ENCODE measurements around the gene BCL7A.

Gene BCL7A

DNA sequence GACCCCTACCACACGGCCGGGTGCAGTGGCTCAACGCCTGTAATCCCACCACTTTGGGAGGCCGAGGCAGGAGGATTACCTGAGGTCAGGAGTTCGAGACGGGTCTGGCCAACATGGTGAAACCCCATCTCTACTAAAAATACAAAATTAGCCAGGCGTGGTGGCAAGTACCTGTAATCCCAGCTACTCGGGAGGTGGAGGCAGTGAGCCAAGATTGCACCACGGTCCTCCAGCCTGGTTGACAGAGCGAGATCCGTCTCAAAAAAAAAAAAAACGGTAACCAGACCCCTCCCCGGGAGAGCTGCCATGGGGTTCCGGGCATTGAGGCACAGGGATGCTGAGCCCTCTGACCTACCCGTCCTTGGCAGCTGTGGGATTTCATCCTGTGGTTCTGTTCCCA, 21.8 kb downstream of the BCL7A start:
- no peak overlapping the region for H3K4me3 ChIP-seq (ENCODE audit: low read depth, low read length)
- in situ Hi-C loops (cut with HindIII; ENCODE audit: low sequenced_read_pairs): no loop called here
- TF ChIP-seq, protein P1, sequence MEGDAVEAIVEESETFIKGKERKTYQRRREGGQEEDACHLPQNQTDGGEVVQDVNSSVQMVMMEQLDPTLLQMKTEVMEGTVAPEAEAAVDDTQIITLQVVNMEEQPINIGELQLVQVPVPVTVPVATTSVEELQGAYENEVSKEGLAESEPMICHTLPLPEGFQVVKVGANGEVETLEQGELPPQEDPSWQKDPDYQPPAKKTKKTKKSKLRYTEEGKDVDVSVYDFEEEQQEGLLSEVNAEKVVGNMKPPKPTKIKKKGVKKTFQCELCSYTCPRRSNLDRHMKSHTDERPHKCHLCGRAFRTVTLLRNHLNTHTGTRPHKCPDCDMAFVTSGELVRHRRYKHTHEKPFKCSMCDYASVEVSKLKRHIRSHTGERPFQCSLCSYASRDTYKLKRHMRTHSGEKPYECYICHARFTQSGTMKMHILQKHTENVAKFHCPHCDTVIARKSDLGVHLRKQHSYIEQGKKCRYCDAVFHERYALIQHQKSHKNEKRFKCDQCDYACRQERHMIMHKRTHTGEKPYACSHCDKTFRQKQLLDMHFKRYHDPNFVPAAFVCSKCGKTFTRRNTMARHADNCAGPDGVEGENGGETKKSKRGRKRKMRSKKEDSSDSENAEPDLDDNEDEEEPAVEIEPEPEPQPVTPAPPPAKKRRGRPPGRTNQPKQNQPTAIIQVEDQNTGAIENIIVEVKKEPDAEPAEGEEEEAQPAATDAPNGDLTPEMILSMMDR (IDR thresholded peaks at IDR 0.05; ENCODE audit: low read depth, low read length, missing control alignments): no peak
- no peak for DNase-seq (ENCODE audit: low read depth)

GRCh38 chr12:122045262-122045661, 23.6 kb downstream of the BCL7A start:
- TF ChIP-seq, protein P1 (IDR thresholded peaks at IDR 0.05; ENCODE audit: low read depth, low read length, missing control alignments): no peak
- no peak overlapping the region for H3K4me3 ChIP-seq (ENCODE audit: low read depth, low read length)
- in situ Hi-C loops (cut with HindIII; ENCODE audit: low sequenced_read_pairs): no loop called here
- DNase-seq (ENCODE audit: low read depth): no peak

- TF ChIP-seq, protein P1 (IDR thresholded peaks at IDR 0.05; ENCODE audit: low read depth, low read length, missing control alignments): no peak
- H3K4me3 ChIP-seq (ENCODE audit: low read depth, low read length): no peak overlapping the region
- in situ Hi-C loops (cut with HindIII; ENCODE audit: low sequenced_read_pairs): no loop called here
- no peak for DNase-seq (ENCODE audit: low read depth)
Observed at GRCh38 chr12:122046145-122046544, 24.5 kb downstream of the BCL7A start.

DNA sequence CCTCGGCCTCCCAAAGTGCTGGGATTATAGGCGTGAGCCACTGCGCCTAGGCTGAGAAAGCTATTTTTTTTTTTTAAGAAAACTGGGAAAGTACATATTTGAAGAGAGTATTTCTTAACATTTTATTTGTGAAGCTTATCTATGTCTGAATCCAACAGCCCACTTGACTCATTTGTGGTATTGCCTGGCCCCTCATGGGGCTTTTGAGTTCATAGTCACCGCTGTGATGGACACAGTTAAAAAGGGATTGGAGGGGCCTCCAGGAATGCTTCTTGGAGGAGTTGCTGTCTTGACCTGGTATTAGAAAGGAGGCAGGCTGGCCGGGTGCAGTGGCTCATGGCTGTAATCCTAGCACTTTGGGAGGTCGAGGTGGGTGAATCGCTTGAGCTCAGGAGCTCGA, 26.5 kb downstream of the BCL7A start:
- in situ Hi-C loops (cut with HindIII; ENCODE audit: low sequenced_read_pairs): no loop called here
- TF ChIP-seq, protein P1 (IDR thresholded peaks at IDR 0.05; ENCODE audit: low read depth, low read length, missing control alignments): no peak
- no peak for DNase-seq (ENCODE audit: low read depth)
- no peak overlapping the region for H3K4me3 ChIP-seq (ENCODE audit: low read depth, low read length)

DNA sequence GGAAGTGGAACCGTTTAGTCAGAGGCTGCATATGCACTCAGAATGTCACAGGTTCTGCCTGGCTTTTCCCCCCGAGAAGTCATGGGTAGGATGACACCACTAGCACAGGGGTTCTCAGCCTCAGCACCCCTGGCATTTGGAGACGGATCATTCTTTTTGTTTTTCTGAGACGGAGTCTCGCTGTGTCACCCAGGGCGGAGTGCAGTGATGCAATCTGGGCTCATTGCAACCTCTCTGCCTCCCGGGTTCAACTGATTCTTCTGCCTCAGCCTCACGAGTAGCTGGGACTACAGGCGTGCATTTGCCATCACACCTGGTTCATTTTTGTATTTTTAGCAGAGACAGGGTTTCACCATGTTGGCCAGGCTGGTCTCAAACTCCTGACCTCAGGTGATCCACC, 28.1 kb downstream of the BCL7A start:
- in situ Hi-C loops (cut with HindIII; ENCODE audit: low sequenced_read_pairs): no loop called here
- no peak overlapping the region for H3K4me3 ChIP-seq (ENCODE audit: low read depth, low read length)
- no peak for DNase-seq (ENCODE audit: low read depth)
- TF ChIP-seq, protein P1 (IDR thresholded peaks at IDR 0.05; ENCODE audit: low read depth, low read length, missing control alignments): no peak

DNA sequence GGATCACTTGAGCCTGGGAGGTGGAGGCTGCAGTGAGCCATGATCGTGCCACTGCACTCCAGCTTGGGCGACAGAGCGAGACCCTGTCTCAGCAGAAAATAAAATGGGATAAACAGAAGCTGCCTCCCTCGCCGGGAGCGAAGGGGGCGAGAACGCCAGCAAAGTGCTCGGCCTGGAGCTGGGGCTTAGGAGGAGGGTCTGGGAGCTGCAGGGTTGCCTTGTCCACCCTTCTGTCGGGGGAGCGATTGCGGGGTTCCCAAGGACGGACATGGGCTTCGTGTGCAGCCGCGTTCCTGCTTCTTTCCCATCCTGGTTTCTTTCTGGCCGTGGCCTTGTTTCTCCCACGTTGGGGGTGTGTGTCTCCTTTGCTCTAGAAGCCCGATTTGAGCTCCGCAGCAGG, 29.0 kb downstream of the BCL7A start:
- H3K4me3 ChIP-seq (ENCODE audit: low read depth, low read length): no peak overlapping the region
- TF ChIP-seq, protein P1 (IDR thresholded peaks at IDR 0.05; ENCODE audit: low read depth, low read length, missing control alignments): no peak
- no peak for DNase-seq (ENCODE audit: low read depth)
- in situ Hi-C loops (cut with HindIII; ENCODE audit: low sequenced_read_pairs): no loop called here

All from astrocyte of the cerebellum (primary cell).